CD8-positive, alpha-beta memory T cell (primary cell): ENCODE measurements around the gene SMOC1. TPM values are rescaled to one million over a fixed set of nuclear protein-coding genes. Genes with fewer than 3 reads are reported as not detected.

Experiments
- CTCF ChIA-PET: fragments of 350-600 bp; sonication (Branson Sonifier 250); formaldehyde crosslinking; loops from one replicate; lab custom pipeline; 2021; ENCODE audit warnings: antibody characterized with exemption; lab: Charles Lee
- POLR2A ChIA-PET: fragments of 350-600 bp; sonication (Branson Sonifier 250); formaldehyde crosslinking; loops from one replicate; lab custom pipeline; 2021; ENCODE audit warnings: antibody characterized with exemption; lab: Charles Lee
- DNase-seq, 5 donors: peaks; one replicate each; pipeline versions ENCODE4 v3.0.0 to v3.0.0-alpha.2; 2020 to 2022; ENCODE audit warnings: mixed read lengths in 1 of 5
- H3K27ac ChIP-seq: one replicate; pipeline ENCODE4 v1.7.0; 2013; ENCODE audit warnings: low read depth, mild to moderate bottlenecking, low read length, moderate library complexity
- H3K27me3 ChIP-seq: 2 replicates; pipeline ENCODE4 v1.7.0; 2013; ENCODE audit warnings: low read length, mild to moderate bottlenecking; ENCODE audit not compliant: insufficient read depth, poor library complexity, severe bottlenecking
- H3K36me3 ChIP-seq: 2 replicates; pipeline ENCODE4 v1.7.0; 2013; ENCODE audit warnings: mild to moderate bottlenecking, low read length, moderate library complexity; ENCODE audit not compliant: insufficient read depth
- H3K4me1 ChIP-seq: 2 replicates; pipeline ENCODE4 v1.7.0; 2013; ENCODE audit warnings: mild to moderate bottlenecking, low read length, moderate library complexity; ENCODE audit not compliant: insufficient read depth
- H3K4me3 ChIP-seq: 2 replicates; pipeline ENCODE4 v1.7.0; 2013; ENCODE audit warnings: mild to moderate bottlenecking, low read length
- H3K9me3 ChIP-seq: 2 replicates; pipeline ENCODE4 v1.7.0; 2013; ENCODE audit warnings: mild to moderate bottlenecking, low read length
- H3K27ac Mint-ChIP-seq, 8 donors: one replicate each; pipeline ENCODE4 v1.8.0; 2020 to 2021; ENCODE audit warnings: mixed read lengths in 8 of 8, mild to moderate bottlenecking in 6 of 8, inconsistent platforms in 3 of 8, moderate library complexity in 3 of 8
- H3K27me3 Mint-ChIP-seq, 2 donors: one replicate each; pipeline ENCODE4 v1.8.0; 2020 to 2021; ENCODE audit warnings: mixed read lengths in 2 of 2, mild to moderate bottlenecking in 1 of 2, moderate library complexity in 1 of 2
- H3K36me3 Mint-ChIP-seq, 3 donors: one replicate each; pipeline ENCODE4 v1.8.0; 2020 to 2021; ENCODE audit warnings: mixed read lengths in 3 of 3, inconsistent platforms in 1 of 3, mild to moderate bottlenecking in 1 of 3
- H3K4me1 Mint-ChIP-seq, 3 donors: one replicate each; pipeline ENCODE4 v1.8.0; 2020 to 2021; ENCODE audit warnings: mixed read lengths in 3 of 3, inconsistent platforms in 1 of 3, mild to moderate bottlenecking in 1 of 3
- H3K4me3 Mint-ChIP-seq, 7 donors: one replicate each; pipeline ENCODE4 v1.8.0; 2020 to 2021; ENCODE audit warnings: mixed read lengths in 7 of 7, mild to moderate bottlenecking in 6 of 7, moderate library complexity in 4 of 7, inconsistent platforms in 2 of 7
- H3K9me3 Mint-ChIP-seq, 5 donors: one replicate each; pipeline ENCODE4 v1.8.0; 2020 to 2022; ENCODE audit warnings: mixed read lengths in 5 of 5, mild to moderate bottlenecking in 3 of 5, moderate library complexity in 2 of 5, inconsistent platforms in 1 of 5
- polyA plus RNA-seq: library from polyadenylated mRNA; unstranded; fragments of 300-500 nt; fragmentation: Illumina TruSeq; gene quantifications from one replicate; pipeline ENCODE4 v1.2.3, GENCODE V29; 2021
- total RNA-seq, 2 experiments: library from RNA; stranded (reverse); gene quantifications; one replicate each; pipeline ENCODE4 v1.2.3, GENCODE V29; 2021

Gene SMOC1
- total and polyA plus RNA-seq, 3 experiments from 2014 or later = not detected

- no peak overlapping the region for H3K27ac ChIP-seq
- no peaks in the 10 kb centered on the region for H3K9me3 ChIP-seq
- H3K4me1 Mint-ChIP-seq = peaks cover 0 to 6% (median 0%) of the 10 kb centered on the region in 3 donors
- no peak for DNase-seq
- peaks cover 2 to 4% of the 10 kb centered on the region in 2 donors for H3K27me3 Mint-ChIP-seq
- H3K36me3 ChIP-seq = no peaks in the 10 kb centered on the region
- POLR2A ChIA-PET = no interaction called here
- H3K4me3 Mint-ChIP-seq = no peak overlapping the region
- no peaks in the 10 kb centered on the region for H3K4me1 ChIP-seq
- no peaks in the 10 kb centered on the region for H3K9me3 Mint-ChIP-seq
- H3K36me3 Mint-ChIP-seq = no peaks in the 10 kb centered on the region
- no peak overlapping the region for H3K4me3 ChIP-seq
- CTCF ChIA-PET = interaction anchor here (2.0 kb wide), 1 partner anchor 205 kb away, joined by 5 read pairs; no protein-coding TSS in a partner anchor
- no peaks in the 10 kb centered on the region for H3K27me3 ChIP-seq
- no peak overlapping the region for H3K27ac Mint-ChIP-seq
These were observed 144.7 kb downstream of the SMOC1 start for GRCh38 chr14:70023871-70024270.

DNA sequence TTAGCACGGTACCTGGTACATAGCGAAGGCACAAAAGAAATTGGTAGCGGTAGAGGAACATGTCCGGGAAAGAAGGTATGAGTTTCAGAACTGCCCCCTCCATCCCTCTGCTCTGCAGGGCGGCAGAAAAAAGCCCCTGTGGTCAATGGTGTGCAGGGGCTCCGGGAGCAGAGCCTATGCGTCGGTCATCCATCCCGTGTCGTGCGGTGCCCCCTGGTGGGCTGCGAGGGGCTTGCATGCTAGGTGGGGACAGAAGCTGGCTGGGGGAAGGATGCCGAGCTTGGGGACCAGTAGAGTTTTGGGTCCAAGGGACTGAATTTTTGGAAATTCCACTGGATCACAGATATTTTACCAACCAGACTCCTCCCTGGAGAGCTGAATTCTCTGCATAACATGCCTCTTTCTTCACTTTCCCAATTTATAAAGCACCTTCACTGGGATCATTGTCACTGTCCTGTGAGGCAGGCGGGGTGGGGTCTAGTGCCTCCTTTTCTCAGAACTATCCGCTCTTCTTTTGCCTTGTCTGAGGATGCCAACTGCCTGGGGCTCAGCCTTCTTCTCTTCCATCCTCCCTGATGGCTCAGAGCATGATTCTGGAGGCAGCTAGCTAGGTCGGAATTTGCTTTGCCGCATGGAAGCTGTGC lies 148.7 kb downstream of the SMOC1 start:
- no peaks in the 10 kb centered on the region for H3K9me3 Mint-ChIP-seq
- Histone ChIP-seq H3K27me3 (no peaks in the 10 kb centered on the region), H3K36me3 (no peaks in the 10 kb centered on the region), H3K9me3 (no peaks in the 10 kb centered on the region), H3K4me3 (no peak overlapping the region), H3K4me1 (no peaks in the 10 kb centered on the region), H3K27ac (no peak overlapping the region)
- DNase-seq = peak in 4 of 5 donors; percentile 19 to 31 (median 21)
- POLR2A ChIA-PET = no interaction called here
- H3K4me1 Mint-ChIP-seq = peaks cover 0 to 4% (median 0%) of the 10 kb centered on the region in 3 donors
- CTCF ChIA-PET = interaction anchor here (0.6 to 1.5 kb wide), 5 partner anchors 11 to 210 kb away, joined by 3 to 8 read pairs (median 4); no protein-coding TSS in a partner anchor
- peaks cover 2 to 8% of the 10 kb centered on the region in 2 donors for H3K27me3 Mint-ChIP-seq
- peak overlapping the region in 1 of 8 donors; percentile 89 for H3K27ac Mint-ChIP-seq
- H3K4me3 Mint-ChIP-seq = no peak overlapping the region
- no peaks in the 10 kb centered on the region for H3K36me3 Mint-ChIP-seq

- Mint-ChIP-seq H3K27ac (no peak overlapping the region), H3K4me1 (peaks cover 0 to 4% (median 0%) of the 10 kb centered on the region in 3 donors), H3K36me3 (no peaks in the 10 kb centered on the region), H3K9me3 (no peaks in the 10 kb centered on the region), H3K4me3 (no peak overlapping the region), H3K27me3 (peaks cover 4 to 13% of the 10 kb centered on the region in 2 donors)
- Histone ChIP-seq H3K27me3 (no peaks in the 10 kb centered on the region), H3K27ac (no peak overlapping the region), H3K4me1 (no peaks in the 10 kb centered on the region), H3K4me3 (no peak overlapping the region), H3K9me3 (no peaks in the 10 kb centered on the region), H3K36me3 (no peaks in the 10 kb centered on the region)
- ChIA-PET POLR2A (no interaction called here), CTCF (no interaction called here)
- DNase-seq = no peak
These were observed 150.3 kb downstream of the SMOC1 start for GRCh38 chr14:70029296-70030132.

DNA sequence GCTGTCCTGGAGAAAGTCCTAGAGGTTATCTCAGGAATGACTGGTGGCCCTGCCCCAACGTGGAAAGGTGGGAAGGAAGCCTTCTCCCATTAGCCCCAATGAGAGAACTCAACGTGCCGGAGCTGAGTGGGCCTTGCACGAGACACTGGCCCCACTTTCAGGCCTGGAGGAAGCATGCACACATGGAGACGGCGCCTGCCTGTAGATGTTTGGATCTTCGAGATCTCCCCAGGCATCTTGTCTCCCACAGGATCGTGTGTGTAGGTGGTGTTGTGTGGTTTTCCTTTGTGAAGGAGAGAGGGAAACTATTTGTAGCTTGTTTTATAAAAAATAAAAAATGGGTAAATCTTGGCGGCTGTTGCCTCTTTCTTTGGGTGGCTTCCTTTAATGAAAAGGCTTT lies 152.8 kb downstream of the SMOC1 start:
- H3K4me1 Mint-ChIP-seq = peaks cover 0 to 4% (median 0%) of the 10 kb centered on the region in 3 donors
- H3K4me1 ChIP-seq = no peaks in the 10 kb centered on the region
- H3K9me3 ChIP-seq = no peaks in the 10 kb centered on the region
- CTCF ChIA-PET = no interaction called here
- no peak overlapping the region for H3K4me3 ChIP-seq
- no peak overlapping the region for H3K27ac Mint-ChIP-seq
- DNase-seq = no peak
- H3K27ac ChIP-seq = no peak overlapping the region
- no peak overlapping the region for H3K4me3 Mint-ChIP-seq
- H3K27me3 ChIP-seq = no peaks in the 10 kb centered on the region
- H3K9me3 Mint-ChIP-seq = no peaks in the 10 kb centered on the region
- H3K36me3 ChIP-seq = no peaks in the 10 kb centered on the region
- H3K36me3 Mint-ChIP-seq = no peaks in the 10 kb centered on the region
- peaks cover 3 to 10% of the 10 kb centered on the region in 2 donors for H3K27me3 Mint-ChIP-seq
- POLR2A ChIA-PET = no interaction called here

DNA sequence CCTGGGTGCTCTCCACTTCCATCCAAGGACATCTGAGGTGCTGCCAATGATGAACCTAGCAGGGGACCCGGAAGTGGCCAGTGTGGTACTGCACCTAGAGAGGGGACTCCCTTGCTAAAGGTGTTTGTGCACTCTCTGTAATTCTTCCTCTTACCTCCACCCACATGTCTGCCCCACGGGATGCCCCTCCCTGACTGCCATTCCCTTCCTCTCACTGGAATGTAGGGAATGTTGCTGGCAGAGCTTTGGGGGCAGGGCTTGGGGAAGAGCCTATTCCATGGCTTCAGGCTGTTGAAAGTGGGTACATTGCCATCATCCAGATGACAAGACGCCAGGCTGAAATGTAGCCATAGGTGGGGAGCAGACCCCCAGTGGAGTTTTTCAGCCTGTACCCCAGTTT lies 153.2 kb downstream of the SMOC1 start:
- Mint-ChIP-seq H3K4me3 (no peak overlapping the region), H3K36me3 (no peaks in the 10 kb centered on the region), H3K4me1 (peaks cover 0 to 4% (median 0%) of the 10 kb centered on the region in 3 donors), H3K9me3 (no peaks in the 10 kb centered on the region), H3K27me3 (peaks cover 3 to 10% of the 10 kb centered on the region in 2 donors), H3K27ac (no peak overlapping the region)
- Histone ChIP-seq H3K4me1 (no peaks in the 10 kb centered on the region), H3K27ac (no peak overlapping the region), H3K36me3 (no peaks in the 10 kb centered on the region), H3K4me3 (no peak overlapping the region), H3K27me3 (no peaks in the 10 kb centered on the region), H3K9me3 (no peaks in the 10 kb centered on the region)
- no peak for DNase-seq
- ChIA-PET POLR2A (no interaction called here), CTCF (no interaction called here)

DNA sequence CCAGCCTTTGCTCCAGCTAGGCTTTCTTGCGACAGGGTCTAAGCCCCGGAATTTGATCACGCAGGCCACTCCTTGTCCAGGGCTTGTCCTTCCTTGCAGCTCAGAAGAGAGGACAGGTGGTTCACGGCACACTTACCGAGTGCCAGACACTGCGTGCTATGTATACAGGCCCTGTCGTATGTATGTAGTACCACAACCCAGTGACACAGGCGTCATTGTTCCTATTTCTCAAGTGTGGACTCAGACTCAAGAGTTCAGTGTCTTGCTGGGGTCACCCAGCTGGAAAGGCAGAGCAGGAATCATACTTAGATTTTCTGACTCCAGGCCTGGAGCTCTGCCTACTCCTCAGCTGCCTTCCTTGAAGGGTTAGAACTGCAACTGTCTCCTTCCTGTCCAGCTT lies 153.9 kb downstream of the SMOC1 start:
- Histone ChIP-seq H3K27ac (no peak overlapping the region), H3K9me3 (no peaks in the 10 kb centered on the region), H3K4me1 (no peaks in the 10 kb centered on the region), H3K4me3 (no peak overlapping the region), H3K36me3 (no peaks in the 10 kb centered on the region), H3K27me3 (no peaks in the 10 kb centered on the region)
- Mint-ChIP-seq H3K9me3 (no peaks in the 10 kb centered on the region), H3K27me3 (peaks cover 3 to 16% of the 10 kb centered on the region in 2 donors), H3K4me1 (peaks cover 0 to 3% (median 0%) of the 10 kb centered on the region in 3 donors), H3K36me3 (no peaks in the 10 kb centered on the region), H3K27ac (no peak overlapping the region), H3K4me3 (no peak overlapping the region)
- ChIA-PET CTCF (no interaction called here), POLR2A (no interaction called here)
- no peak for DNase-seq

DNA sequence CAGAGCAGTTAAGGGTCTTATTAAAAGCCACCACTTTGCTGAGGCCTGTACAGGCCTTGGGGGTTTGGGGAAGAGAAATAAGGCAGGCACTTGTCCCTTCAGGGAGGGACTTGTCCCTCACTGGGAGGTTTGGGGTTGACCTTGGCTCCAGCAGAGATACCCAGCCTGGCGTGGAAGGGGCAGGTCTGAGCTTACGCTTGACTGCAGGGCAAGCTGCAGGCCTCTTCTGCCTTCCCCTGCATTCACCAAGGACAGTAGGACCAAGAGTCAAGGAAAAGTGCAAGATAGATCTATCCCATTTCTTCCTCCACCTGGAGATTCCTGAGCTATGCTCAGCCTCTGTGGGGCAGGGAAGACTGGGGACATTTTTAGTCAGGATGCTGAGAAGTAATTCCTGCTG lies 154.3 kb downstream of the SMOC1 start:
- Mint-ChIP-seq H3K4me1 (no peaks in the 10 kb centered on the region), H3K36me3 (no peaks in the 10 kb centered on the region), H3K9me3 (no peaks in the 10 kb centered on the region), H3K4me3 (no peak overlapping the region), H3K27ac (no peak overlapping the region), H3K27me3 (peaks cover 3 to 18% of the 10 kb centered on the region in 2 donors)
- Histone ChIP-seq H3K9me3 (no peaks in the 10 kb centered on the region), H3K4me1 (no peaks in the 10 kb centered on the region), H3K36me3 (no peaks in the 10 kb centered on the region), H3K4me3 (no peak overlapping the region), H3K27ac (no peak overlapping the region), H3K27me3 (no peaks in the 10 kb centered on the region)
- ChIA-PET POLR2A (no interaction called here), CTCF (no interaction called here)
- DNase-seq = no peak

DNA sequence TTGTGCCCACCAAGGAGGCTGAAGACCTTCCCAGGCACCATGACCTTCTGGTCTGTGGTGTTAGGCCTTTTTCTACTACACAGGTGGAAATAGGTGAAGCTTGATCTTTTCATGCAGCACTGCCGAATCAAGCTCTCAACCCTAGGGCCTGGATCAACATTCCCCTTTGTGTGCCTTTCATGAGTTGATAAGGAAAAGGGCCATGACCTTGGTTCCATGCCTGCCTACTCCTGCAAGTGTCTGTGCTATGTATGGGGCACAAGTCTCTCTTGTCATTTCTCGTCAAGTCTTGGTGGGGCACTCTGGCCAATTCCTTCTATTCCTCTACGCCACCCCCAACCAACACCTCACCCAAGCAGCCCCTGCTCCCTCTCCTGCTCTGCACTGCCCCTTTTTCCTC lies 155.0 kb downstream of the SMOC1 start:
- H3K27me3 Mint-ChIP-seq = peaks cover 9 to 24% of the 10 kb centered on the region in 2 donors
- no peak overlapping the region for H3K27ac Mint-ChIP-seq
- H3K36me3 Mint-ChIP-seq = no peaks in the 10 kb centered on the region
- Histone ChIP-seq H3K9me3 (no peaks in the 10 kb centered on the region), H3K27ac (no peak overlapping the region), H3K27me3 (no peaks in the 10 kb centered on the region), H3K4me1 (no peaks in the 10 kb centered on the region), H3K4me3 (no peak overlapping the region), H3K36me3 (no peaks in the 10 kb centered on the region)
- no peak for DNase-seq
- ChIA-PET POLR2A (no interaction called here), CTCF (no interaction called here)
- no peaks in the 10 kb centered on the region for H3K9me3 Mint-ChIP-seq
- no peak overlapping the region for H3K4me3 Mint-ChIP-seq
- no peaks in the 10 kb centered on the region for H3K4me1 Mint-ChIP-seq
